Inferior parietal cortex (tissue), 1 donor: ENCODE results near the gene STAG3.
"Not testable (repeated sequence)": the region's sequence is repeated elsewhere in the genome, so short reads cannot be mapped to it uniquely, and the experiment has no call there.

Experiments used
- DNase-seq: peaks from one replicate; pipeline ENCODE4 v3.0.0-alpha.2; 2016; ENCODE audit errors: extremely low spot score

STAG3 gene

GRCh38 chr7:100177045-100178001 lies at the start of gene STAG3, which contains the start of gene GPC2:
STAG3 (plus strand) TSS chr7:100177918; CDS start chr7:100180557, 2,639 bp downstream.
GPC2 (minus strand) TSS chr7:100177381; CDS start chr7:100177199, 182 bp downstream.
- peak; percentile 86 for DNase-seq

GRCh38 chr7:100128637-100128963 lies 49.1 kb upstream of the STAG3 start:
- DNase-seq, result no peak

GRCh38 chr7:100130220-100130607 lies 47.5 kb upstream of the STAG3 start:
- DNase-seq, result not testable (repeated sequence)

GRCh38 chr7:100130608-100131453 lies 46.9 kb upstream of the STAG3 start:
- peak; percentile 77 for DNase-seq

- DNase-seq, result no peak
Measured at GRCh38 chr7:100132126-100132525, 45.6 kb upstream of the STAG3 start.

- DNase-seq, result peak; percentile 52
Measured at GRCh38 chr7:100132697-100133151, 45.0 kb upstream of the STAG3 start.

- no peak for DNase-seq
Measured at GRCh38 chr7:100137851-100138760, 39.6 kb upstream of the STAG3 start.

GRCh38 chr7:100141555-100141949 lies 36.2 kb upstream of the STAG3 start:
- DNase-seq, result no peak

GRCh38 chr7:100142461-100142860 lies 35.3 kb upstream of the STAG3 start:
- no peak for DNase-seq

- DNase-seq, result not testable (repeated sequence)
Measured at GRCh38 chr7:100146350-100146749, 31.4 kb upstream of the STAG3 start.

GRCh38 chr7:100147278-100147677 lies 30.4 kb upstream of the STAG3 start:
- no peak for DNase-seq

GRCh38 chr7:100148225-100148558 lies 29.5 kb upstream of the STAG3 start:
- no peak for DNase-seq

GRCh38 chr7:100148559-100149328 lies 29.0 kb upstream of the STAG3 start, which contains the start of gene LAMTOR4:
LAMTOR4 (plus strand) TSS chr7:100148918; CDS start chr7:100148973, 55 bp downstream.
- DNase-seq, result peak; percentile 99

GRCh38 chr7:100152404-100152803 lies 25.3 kb upstream of the STAG3 start:
- DNase-seq, result no peak

GRCh38 chr7:100152937-100153666 lies 24.6 kb upstream of the STAG3 start:
- DNase-seq, result no peak

GRCh38 chr7:100153708-100154535 lies 23.8 kb upstream of the STAG3 start:
- no peak for DNase-seq

GRCh38 chr7:100154651-100155491 lies 22.8 kb upstream of the STAG3 start:
- DNase-seq, result no peak
